ENCODE measurements around the gene CHEK2. TPM values are rescaled to one million over a fixed set of nuclear protein-coding genes. Genes with fewer than 3 reads are reported as not detected.

CHEK2 gene
- total RNA-seq, result 14.9 and 19.3 TPM in 2 replicates

DNA sequence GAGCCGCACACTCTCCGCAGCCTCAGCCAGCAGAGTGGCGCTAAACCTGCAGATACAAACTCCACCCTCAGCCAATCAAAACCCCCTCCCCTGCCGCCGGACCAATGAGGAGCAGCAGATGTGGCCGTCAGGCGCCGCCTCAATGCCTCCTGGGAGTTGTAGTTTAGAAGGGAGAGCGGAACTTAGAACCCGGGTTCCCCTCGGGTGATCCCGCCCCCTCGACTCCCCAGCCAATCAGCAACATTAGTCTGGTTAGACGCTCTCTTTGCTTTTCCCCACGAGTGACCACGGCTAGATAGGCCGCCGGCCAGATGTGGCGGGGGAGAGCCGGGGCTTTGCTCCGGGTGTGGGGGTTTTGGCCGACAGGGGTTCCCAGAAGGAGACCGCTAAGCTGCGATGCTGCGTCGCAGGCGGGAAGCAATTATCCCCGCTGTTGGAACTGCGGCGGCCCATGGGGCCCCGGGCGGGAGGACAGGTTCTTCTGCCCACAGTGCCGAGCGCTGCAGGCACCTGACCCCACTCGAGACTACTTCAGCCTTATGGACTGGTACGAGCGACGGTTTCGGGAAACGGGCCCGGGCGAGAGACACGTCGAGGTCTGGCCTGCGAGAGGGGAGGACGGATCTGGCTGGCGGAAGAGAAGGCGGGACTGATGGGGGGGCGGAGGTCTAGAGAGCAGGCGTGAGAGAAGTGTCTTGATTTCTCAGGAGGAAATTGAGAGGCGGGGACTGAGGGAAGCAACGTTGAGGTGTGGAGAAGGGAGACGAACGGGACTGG is at the start of gene CHEK2, which contains the start of gene HSCB:
CHEK2 (minus strand) TSS at position 36 of the 777 bp plus-strand sequence. CDS start 7,099 bp downstream, outside the sequence.
HSCB (plus strand) TSS at position 255 of the 777 bp plus-strand sequence; CDS start at position 312, 57 bp downstream.

GRCh38 chr22:28772633-28773460 is 31.2 kb upstream of the CHEK2 start, which contains the start of gene CCDC117:
CCDC117 (plus strand) TSS chr22:28772695; CDS start chr22:28772850, 155 bp downstream.

DNA sequence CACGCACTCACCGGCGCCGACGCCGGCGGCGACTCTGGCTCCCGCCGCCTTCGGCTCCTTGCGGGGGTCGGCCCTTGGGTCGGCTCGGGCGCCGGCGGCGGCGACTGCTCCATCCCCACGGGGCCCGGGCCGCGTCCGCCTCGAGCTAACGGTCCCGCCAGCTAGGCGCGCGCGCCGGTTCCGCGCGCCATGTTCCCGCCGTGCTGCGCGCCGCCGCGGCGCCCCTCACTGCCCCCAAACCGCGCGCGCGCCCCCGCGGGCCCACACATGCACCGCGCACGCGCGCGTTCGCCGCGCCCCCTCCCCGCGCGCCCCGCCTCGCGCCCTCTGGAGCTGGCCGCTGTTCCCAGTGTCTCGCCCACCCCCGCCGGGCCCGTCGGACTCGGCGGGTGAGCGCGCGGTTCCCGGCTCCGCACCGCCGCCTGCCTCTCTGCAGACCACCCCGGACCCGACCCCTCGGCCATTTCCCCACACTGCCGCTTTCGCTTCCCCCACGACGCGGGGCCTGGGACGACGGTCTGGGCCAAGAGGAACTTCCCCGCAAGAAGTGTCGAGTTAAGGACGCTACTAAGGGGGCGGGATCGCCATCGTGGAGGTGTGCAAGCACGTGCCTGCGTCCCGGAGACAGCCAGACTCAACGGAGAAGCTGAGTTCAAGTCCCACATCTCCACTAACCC is 61.9 kb downstream of the CHEK2 start, which contains the start of gene TTC28:
TTC28 (minus strand) TSS at position 230 of the 677 bp plus-strand sequence; CDS start at position 113, 117 bp downstream.

Other genes with a start within 250 kb of the CHEK2 start
- gene TTC28, start 62.0 kb downstream of the CHEK2 start, total RNA-seq, result 2.2 and 3.2 TPM in 2 replicates
- gene HSCB, start 219 bp upstream of the CHEK2 start, total RNA-seq, result 13.0 and 21.7 TPM in 2 replicates
- gene CCDC117, start 30.9 kb upstream of the CHEK2 start, total RNA-seq, result 11.8 and 16.6 TPM in 2 replicates
- gene XBP1, start 58.7 kb upstream of the CHEK2 start, total RNA-seq, result 223 and 257 TPM in 2 replicates
- 5.1 and 7.2 TPM in 2 replicates for gene ZNRF3, start 141.8 kb upstream of the CHEK2 start, total RNA-seq

Measured in tracheal epithelial cell (primary cell).